OCI-LY3 (cell line): ENCODE measurements around the gene TRIM46.

Source experiments
- CTCF ChIP-seq: fragments of 200-600, 300-600 bp; sonication (generic); IDR thresholded peaks from 2 replicates; pipeline ENCODE4 v1.5.1; 2014; ENCODE audit warnings: antibody characterized with exemption, low read length, low read depth
- EZH2phosphoT487 ChIP-seq: fragments of 200-600 bp; shearing (Covaris generic); IDR thresholded peaks from 2 replicates; pipeline ENCODE4 v1.6.1; 2018; ENCODE audit warnings: antibody characterized with exemption, mixed run types, low read depth

- no peak for TF ChIP-seq CTCF
- TF ChIP-seq EZH2phosphoT487: no peak
These were observed 21.8 kb downstream of the TRIM46 start for GRCh38 chr1:155195201-155196102.
